CD4-positive, alpha-beta memory T cell (primary cell): Measurements from ENCODE around the gene MTA2. TPM values are rescaled to one million over a fixed set of nuclear protein-coding genes. Genes with fewer than 3 reads are reported as not detected.

ENCODE experiments used
- CTCF ChIA-PET: fragments of 350-600 bp; sonication (Branson Sonifier 250); formaldehyde crosslinking; loops from one replicate; lab custom pipeline; 2021; ENCODE audit warnings: inconsistent platforms; ENCODE audit not compliant: partially characterized antibody; lab: Charles Lee
- POLR2A ChIA-PET: fragments of 350-600 bp; sonication (Branson Sonifier 250); formaldehyde crosslinking; loops from one replicate; lab custom pipeline; 2021; ENCODE audit not compliant: partially characterized antibody; lab: Charles Lee
- DNase-seq, 5 donors: peaks; one replicate each; pipeline versions ENCODE4 v3.0.0 to v3.0.0-alpha.2; 2020 to 2022; ENCODE audit warnings: mixed read lengths in 1 of 5
- H3K27ac ChIP-seq: one replicate; pipeline ENCODE4 v1.7.0; 2013; ENCODE audit warnings: low read depth, low read length
- H3K27me3 ChIP-seq: 2 replicates; pipeline ENCODE4 v1.7.0; 2013; ENCODE audit warnings: mild to moderate bottlenecking, low read length, moderate library complexity; ENCODE audit not compliant: insufficient read depth
- H3K36me3 ChIP-seq: 2 replicates; pipeline ENCODE4 v1.7.0; 2013; ENCODE audit warnings: mild to moderate bottlenecking, low read length, moderate library complexity; ENCODE audit not compliant: insufficient read depth
- H3K4me1 ChIP-seq: 2 replicates; pipeline ENCODE4 v1.7.0; 2013; ENCODE audit warnings: mild to moderate bottlenecking, low read length, moderate library complexity; ENCODE audit not compliant: insufficient read depth
- H3K4me3 ChIP-seq, 2 donors: one replicate each; pipeline ENCODE4 v1.7.0; 2013; ENCODE audit warnings: low read length in 2 of 2, mild to moderate bottlenecking in 1 of 2
- H3K9me3 ChIP-seq, 2 donors: one replicate each; pipeline ENCODE4 v1.7.0; 2013; ENCODE audit warnings: low read length in 2 of 2, control low read depth in 1 of 2; ENCODE audit not compliant: control insufficient read depth in 1 of 2
- H3K27ac Mint-ChIP-seq, 7 donors: one replicate each; pipeline ENCODE4 v1.8.0; 2020 to 2021; ENCODE audit warnings: mixed read lengths in 7 of 7, mild to moderate bottlenecking in 6 of 7, inconsistent platforms in 3 of 7, moderate library complexity in 3 of 7
- H3K27me3 Mint-ChIP-seq, 2 donors: one replicate each; pipeline ENCODE4 v1.8.0; 2020 to 2021; ENCODE audit warnings: mixed read lengths in 2 of 2
- H3K36me3 Mint-ChIP-seq, 2 donors: one replicate each; pipeline ENCODE4 v1.8.0; 2020 to 2021; ENCODE audit warnings: mixed read lengths in 2 of 2, inconsistent platforms in 1 of 2, mild to moderate bottlenecking in 1 of 2
- H3K4me1 Mint-ChIP-seq, 4 donors: one replicate each; pipeline ENCODE4 v1.8.0; 2020 to 2021; ENCODE audit warnings: mixed read lengths in 4 of 4, mild to moderate bottlenecking in 1 of 4
- H3K4me3 Mint-ChIP-seq, 8 donors: one replicate each; pipeline ENCODE4 v1.8.0; 2020 to 2021; ENCODE audit warnings: mixed read lengths in 8 of 8, mild to moderate bottlenecking in 7 of 8, moderate library complexity in 6 of 8, inconsistent platforms in 3 of 8
- H3K9me3 Mint-ChIP-seq, 8 donors: one replicate each; pipeline ENCODE4 v1.8.0; 2020 to 2021; ENCODE audit warnings: mixed read lengths in 8 of 8, mild to moderate bottlenecking in 5 of 8, inconsistent platforms in 3 of 8, moderate library complexity in 1 of 8
- intact Hi-C: fragments of 100-400 bp; cut with micrococcal nuclease; formaldehyde crosslinking; loops from one replicate; pipeline ENCODE4 v1.15.1; 2023
- polyA plus RNA-seq, 2 donors: library from polyadenylated mRNA; unstranded; fragments of 300-500 nt; fragmentation: Illumina TruSeq; gene quantifications; one replicate each; pipeline ENCODE4 v1.2.3, GENCODE V29; 2021
- total RNA-seq, 2 experiments: library from RNA; stranded (reverse); gene quantifications; one replicate each; pipeline ENCODE4 v1.2.3, GENCODE V29; 2021

The MTA2 gene
- total and polyA plus RNA-seq, 4 experiments from 2014 or later, result 16.6 to 210 (median 122) TPM

DNA sequence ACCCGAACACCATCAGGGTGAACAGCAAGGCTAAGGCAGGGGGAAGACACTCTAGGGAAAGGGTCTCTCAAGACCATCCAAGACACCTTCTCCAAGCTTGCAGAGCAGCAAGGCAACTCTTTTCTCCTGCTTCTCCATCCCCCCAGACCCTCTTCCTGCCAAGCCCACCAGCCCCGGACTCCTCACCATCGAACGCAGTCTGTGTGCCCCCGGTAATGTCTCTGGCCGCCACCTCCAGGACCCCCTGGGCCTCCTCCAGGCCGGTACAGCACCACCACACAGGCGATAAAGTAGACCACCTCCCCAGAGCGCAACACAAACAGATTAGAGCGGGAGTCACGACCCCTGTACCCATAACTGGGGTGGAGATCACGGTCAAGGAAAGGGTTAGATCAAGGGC, 7.1 kb upstream of the MTA2 start:
- Mint-ChIP-seq H3K27ac (peak overlapping the region in 5 of 7 donors; percentile 42 to 79 (median 62)), H3K4me3 (peak overlapping the region in 3 of 8 donors; percentile 38 to 70 (median 54)), H3K36me3 (peaks cover 19 to 48% of the 10 kb centered on the region in 2 donors), H3K27me3 (no peaks in the 10 kb centered on the region), H3K9me3 (no peaks in the 10 kb centered on the region), H3K4me1 (peaks cover 16 to 58% (median 33%) of the 10 kb centered on the region in 4 donors)
- no peaks in the 10 kb centered on the region for H3K27me3 ChIP-seq
- ChIA-PET POLR2A (interaction anchor here (0.7 to 10.8 kb wide), 6 partner anchors 9 to 63 kb away, joined by 3 to 142 read pairs (median 10); partner anchors contain the start of genes B3GAT3, C11orf98, CSKMT and EEF1G), CTCF (interaction anchor here (0.7 kb wide), 1 partner anchor 16 kb away, joined by 3 read pairs; no protein-coding TSS in a partner anchor)
- H3K36me3 ChIP-seq, result peaks cover 59% of the 10 kb centered on the region
- H3K27ac ChIP-seq, result no peak overlapping the region
- H3K4me3 ChIP-seq, result no peak overlapping the region
- intact Hi-C loops, result no loop called here
- H3K9me3 ChIP-seq, result no peaks in the 10 kb centered on the region
- DNase-seq, result no peak
- peaks cover 56% of the 10 kb centered on the region for H3K4me1 ChIP-seq

DNA sequence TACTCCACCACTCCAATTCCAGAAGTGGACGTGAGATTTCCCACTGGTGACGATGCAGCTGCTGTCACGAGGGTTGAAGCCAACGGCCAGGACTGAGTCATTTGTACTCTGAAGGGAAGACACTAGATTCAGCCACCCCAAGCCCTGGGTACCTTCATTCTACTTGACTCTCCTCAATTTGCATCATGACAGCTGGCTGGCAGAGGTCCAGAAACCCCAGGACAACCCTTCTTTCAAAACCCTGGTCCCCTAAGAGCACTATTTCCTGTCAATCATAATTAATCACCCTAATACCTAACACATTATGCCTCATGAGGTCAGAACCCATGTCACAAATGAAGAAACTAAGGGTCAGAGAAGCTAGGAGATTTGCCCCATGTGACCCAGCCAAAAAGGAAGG, 6.0 kb upstream of the MTA2 start:
- Histone ChIP-seq H3K27ac (no peak overlapping the region), H3K36me3 (peaks cover 60% of the 10 kb centered on the region), H3K9me3 (no peaks in the 10 kb centered on the region), H3K4me1 (peaks cover 49% of the 10 kb centered on the region), H3K4me3 (no peak overlapping the region), H3K27me3 (no peaks in the 10 kb centered on the region)
- Mint-ChIP-seq H3K9me3 (no peaks in the 10 kb centered on the region), H3K27me3 (no peaks in the 10 kb centered on the region), H3K27ac (peak overlapping the region in 3 of 7 donors; percentile 24 to 82 (median 68)), H3K36me3 (peaks cover 25 to 56% of the 10 kb centered on the region in 2 donors), H3K4me3 (no peak overlapping the region), H3K4me1 (peaks cover 18 to 63% (median 37%) of the 10 kb centered on the region in 4 donors)
- intact Hi-C loops, result no loop called here
- ChIA-PET POLR2A (interaction anchor here (1.0 to 10.8 kb wide), 5 partner anchors 8 to 64 kb away, joined by 7 to 142 read pairs (median 9); partner anchors contain the start of genes B3GAT3, LBHD1, TUT1 and UQCC3), CTCF (interaction anchor here (1.5 kb wide), 1 partner anchor 13 kb away, joined by 3 read pairs; no protein-coding TSS in a partner anchor)
- no peak for DNase-seq

DNA sequence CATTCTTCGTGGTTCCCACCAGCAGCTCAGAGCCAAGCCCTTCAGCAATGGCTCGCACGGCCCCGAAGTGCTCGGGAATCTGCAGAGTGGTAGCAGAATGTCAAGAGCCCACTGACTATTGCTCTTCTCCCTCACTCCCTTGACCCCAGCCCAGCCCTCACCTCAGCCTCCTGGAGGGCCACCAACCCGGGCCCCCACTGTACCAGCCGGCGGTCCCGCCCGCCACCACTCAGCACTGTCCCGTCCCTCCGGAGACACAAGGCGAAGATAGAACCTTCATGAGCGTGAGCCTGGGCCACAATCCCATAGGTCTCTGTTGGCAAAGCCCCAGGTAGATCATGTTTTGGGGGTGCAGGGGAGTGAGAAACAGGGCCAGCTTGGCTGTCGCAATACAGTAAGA, 4.2 kb upstream of the MTA2 start:
- H3K9me3 ChIP-seq, result no peaks in the 10 kb centered on the region
- DNase-seq, result no peak
- peaks cover 59% of the 10 kb centered on the region for H3K36me3 ChIP-seq
- ChIA-PET POLR2A (interaction anchor here (0.8 to 10.8 kb wide), 4 partner anchors 12 to 59 kb away, joined by 3 to 142 read pairs (median 16); partner anchors contain the start of genes B3GAT3, C11orf98, CSKMT and TUT1), CTCF (interaction anchor here (0.5 to 3.0 kb wide), 3 partner anchors 14 to 88 kb away, joined by 3 to 14 read pairs (median 3); partner anchors contain the start of gene TUT1)
- intact Hi-C loops, result no loop called here
- Mint-ChIP-seq H3K36me3 (peaks cover 25 to 59% of the 10 kb centered on the region in 2 donors), H3K27ac (no peak overlapping the region), H3K4me3 (no peak overlapping the region), H3K27me3 (no peaks in the 10 kb centered on the region), H3K4me1 (peaks cover 20 to 56% (median 35%) of the 10 kb centered on the region in 4 donors), H3K9me3 (no peaks in the 10 kb centered on the region)
- no peaks in the 10 kb centered on the region for H3K27me3 ChIP-seq
- H3K4me3 ChIP-seq, result no peak overlapping the region
- H3K4me1 ChIP-seq, result peaks cover 39% of the 10 kb centered on the region
- no peak overlapping the region for H3K27ac ChIP-seq

DNA sequence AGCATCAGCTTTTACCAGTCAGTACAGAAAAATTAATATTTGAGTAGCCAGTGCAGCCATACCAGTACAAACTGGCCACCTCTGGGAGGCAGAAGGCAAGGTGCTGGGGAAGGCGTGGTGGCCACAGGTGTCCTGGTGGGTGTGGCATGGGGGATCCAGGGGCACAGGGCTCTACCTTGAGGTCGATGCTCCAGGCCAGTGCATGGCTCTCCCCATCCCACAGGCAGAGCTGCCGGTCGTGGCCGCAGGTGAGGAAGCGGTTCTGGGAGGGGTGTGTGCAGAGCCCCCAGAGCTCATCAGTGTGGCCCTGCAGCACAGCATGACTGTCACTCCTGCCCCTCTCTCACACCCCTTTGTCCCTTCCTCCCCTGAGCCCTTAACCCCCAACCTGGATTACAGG, 3.8 kb upstream of the MTA2 start:
- no peaks in the 10 kb centered on the region for H3K27me3 Mint-ChIP-seq
- Histone ChIP-seq H3K27ac (no peak overlapping the region), H3K4me3 (no peak overlapping the region), H3K4me1 (peaks cover 34% of the 10 kb centered on the region), H3K27me3 (no peaks in the 10 kb centered on the region), H3K36me3 (peaks cover 55% of the 10 kb centered on the region), H3K9me3 (no peaks in the 10 kb centered on the region)
- H3K4me3 Mint-ChIP-seq, result peak overlapping the region in 1 of 8 donors; percentile 9
- ChIA-PET CTCF (interaction anchor here (0.5 to 3.0 kb wide), 3 partner anchors 13 to 40 kb away, joined by 3 to 14 read pairs (median 3); partner anchors contain the start of gene TUT1), POLR2A (interaction anchor here (1.0 to 10.8 kb wide), 6 partner anchors 11 to 276 kb away, joined by 4 to 142 read pairs (median 6); partner anchors contain the start of genes B3GAT3, C11orf98, CSKMT and INTS5)
- DNase-seq, result no peak
- H3K27ac Mint-ChIP-seq, result peak overlapping the region in 1 of 7 donors; percentile 22
- intact Hi-C loops, result no loop called here
- H3K9me3 Mint-ChIP-seq, result no peaks in the 10 kb centered on the region
- peaks cover 20 to 53% (median 36%) of the 10 kb centered on the region in 4 donors for H3K4me1 Mint-ChIP-seq
- H3K36me3 Mint-ChIP-seq, result peaks cover 27 to 63% of the 10 kb centered on the region in 2 donors

- intact Hi-C loops, result no loop called here
- no peaks in the 10 kb centered on the region for H3K27me3 ChIP-seq
- DNase-seq, result no peak
- H3K9me3 ChIP-seq, result no peaks in the 10 kb centered on the region
- Mint-ChIP-seq H3K27me3 (no peaks in the 10 kb centered on the region), H3K4me1 (peaks cover 22 to 53% (median 38%) of the 10 kb centered on the region in 4 donors), H3K36me3 (peaks cover 32 to 65% of the 10 kb centered on the region in 2 donors), H3K9me3 (no peaks in the 10 kb centered on the region), H3K27ac (peak overlapping the region in 1 of 7 donors; percentile 42), H3K4me3 (no peak overlapping the region)
- H3K4me1 ChIP-seq, result peaks cover 32% of the 10 kb centered on the region
- ChIA-PET CTCF (interaction anchor here (0.6 to 3.0 kb wide), 2 partner anchors 12 to 37 kb away, joined by 3 to 14 read pairs; partner anchors contain the start of gene TUT1), POLR2A (interaction anchor here (1.0 to 6.3 kb wide), 7 partner anchors 9 to 276 kb away, joined by 3 to 168 read pairs (median 5); partner anchors contain the start of genes B3GAT3, C11orf98, CSKMT and INTS5)
- no peak overlapping the region for H3K4me3 ChIP-seq
- peaks cover 51% of the 10 kb centered on the region for H3K36me3 ChIP-seq
- no peak overlapping the region for H3K27ac ChIP-seq
Measured at GRCh38 chr11:62604460-62605120, 2.9 kb upstream of the MTA2 start.

- Histone ChIP-seq H3K9me3 (no peaks in the 10 kb centered on the region), H3K4me3 (no peak overlapping the region), H3K36me3 (peaks cover 46% of the 10 kb centered on the region), H3K4me1 (peaks cover 32% of the 10 kb centered on the region), H3K27ac (no peak overlapping the region), H3K27me3 (no peaks in the 10 kb centered on the region)
- H3K36me3 Mint-ChIP-seq, result peaks cover 40 to 65% of the 10 kb centered on the region in 2 donors
- POLR2A ChIA-PET, result interaction anchor here (1.0 to 6.3 kb wide), 8 partner anchors 8 to 277 kb away, joined by 3 to 168 read pairs (median 7); partner anchors contain the start of genes B3GAT3, C11orf98, CSKMT and EML3
- H3K4me1 Mint-ChIP-seq, result peaks cover 27 to 53% (median 43%) of the 10 kb centered on the region in 4 donors
- no peaks in the 10 kb centered on the region for H3K27me3 Mint-ChIP-seq
- no peaks in the 10 kb centered on the region for H3K9me3 Mint-ChIP-seq
- peak overlapping the region; percentile 29 to 92 (median 66) for H3K27ac Mint-ChIP-seq
- intact Hi-C loops, result no loop called here
- peak overlapping the region in 6 of 8 donors; percentile 29 to 83 (median 78) for H3K4me3 Mint-ChIP-seq
- DNase-seq, result no peak
- CTCF ChIA-PET, result interaction anchor here (3.0 kb wide), 1 partner anchor 12 kb away, joined by 14 read pairs; the partner anchor contains the start of gene TUT1
Measured at GRCh38 chr11:62603776-62604299, 2.2 kb upstream of the MTA2 start.
